Measurements from ENCODE around the gene CNTN4.

GRCh38 chr3:2218375-2218774, 119.7 kb downstream of the CNTN4 start:
- TF ChIP-seq, protein P1, sequence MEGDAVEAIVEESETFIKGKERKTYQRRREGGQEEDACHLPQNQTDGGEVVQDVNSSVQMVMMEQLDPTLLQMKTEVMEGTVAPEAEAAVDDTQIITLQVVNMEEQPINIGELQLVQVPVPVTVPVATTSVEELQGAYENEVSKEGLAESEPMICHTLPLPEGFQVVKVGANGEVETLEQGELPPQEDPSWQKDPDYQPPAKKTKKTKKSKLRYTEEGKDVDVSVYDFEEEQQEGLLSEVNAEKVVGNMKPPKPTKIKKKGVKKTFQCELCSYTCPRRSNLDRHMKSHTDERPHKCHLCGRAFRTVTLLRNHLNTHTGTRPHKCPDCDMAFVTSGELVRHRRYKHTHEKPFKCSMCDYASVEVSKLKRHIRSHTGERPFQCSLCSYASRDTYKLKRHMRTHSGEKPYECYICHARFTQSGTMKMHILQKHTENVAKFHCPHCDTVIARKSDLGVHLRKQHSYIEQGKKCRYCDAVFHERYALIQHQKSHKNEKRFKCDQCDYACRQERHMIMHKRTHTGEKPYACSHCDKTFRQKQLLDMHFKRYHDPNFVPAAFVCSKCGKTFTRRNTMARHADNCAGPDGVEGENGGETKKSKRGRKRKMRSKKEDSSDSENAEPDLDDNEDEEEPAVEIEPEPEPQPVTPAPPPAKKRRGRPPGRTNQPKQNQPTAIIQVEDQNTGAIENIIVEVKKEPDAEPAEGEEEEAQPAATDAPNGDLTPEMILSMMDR (IDR thresholded peaks at IDR 0.05) = no peak
- TF ChIP-seq EP300 (IDR thresholded peaks at IDR 0.05) (no peak), POLR2AphosphoS5 (IDR thresholded peaks at IDR 0.05) (no peak), POLR2A (IDR thresholded peaks at IDR 0.05) (no peak)

All from upper lobe of left lung (tissue), 4 donors.